Right lobe of liver (tissue), 4 donors: ENCODE data around the gene KRT26.

Experiments used
- CTCF ChIP-seq, 4 donors: fragments of 200-600 bp in 3 of 4; fragments of 450-650 bp in 1 of 4; IDR thresholded peaks; one replicate each; pipeline versions ENCODE4 v1.5.1 to v1.8.0; 2016 to 2022; ENCODE audit warnings: antibody characterized with exemption in 4 of 4, mild to moderate bottlenecking in 2 of 4
- POLR2A ChIP-seq: fragments of 450-650 bp; IDR thresholded peaks from one replicate; pipeline ENCODE4 v1.6.1; 2017; ENCODE audit warnings: antibody characterized with exemption, mild to moderate bottlenecking
- donor health status: DM: no; HTN: no; CAD: no.
- donor health status: DM: no; HTN: no; CAD: no.
- donor health status: DM: no; HTN: yes; CAD: no.

DNA sequence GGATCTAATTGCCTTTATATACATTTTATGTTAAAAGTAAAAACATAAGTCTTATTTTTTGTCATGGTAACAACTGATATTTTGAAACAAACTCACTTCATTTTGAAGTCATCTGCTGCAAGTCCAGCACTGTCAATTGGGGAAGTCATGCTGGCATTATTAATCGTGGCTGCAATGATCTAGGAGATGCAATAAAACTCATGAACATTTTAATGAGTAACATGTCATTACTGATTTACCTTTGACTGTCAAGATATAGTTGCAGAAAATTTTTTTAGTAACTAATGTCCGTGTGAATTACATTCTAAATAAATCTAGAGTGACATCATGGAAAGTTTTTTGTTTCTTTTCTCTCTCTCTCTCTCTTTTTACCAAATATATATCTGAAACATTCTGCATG lies 51.1 kb downstream of the KRT26 start:
- TF ChIP-seq CTCF (IDR thresholded peaks at IDR 0.05) (no peak), POLR2A (no peak)
